Activated CD4-positive, alpha-beta T cell treated with anti-CD3 and anti-CD28 coated beads, Interleukin-2, amount 10 ng/mL, durations not matched to agents 7 days and 5 days (primary cell): ENCODE measurements around the gene GSTA1. TPM values are rescaled to one million over a fixed set of nuclear protein-coding genes. Genes with fewer than 3 reads are reported as not detected.
"Not testable (repeated sequence)": the region's sequence is repeated elsewhere in the genome, so short reads cannot be mapped to it uniquely, and the experiment has no call there.

ENCODE experiments used
- CTCF ChIA-PET: fragments of 350-600 bp; sonication (Branson Sonifier 250); formaldehyde crosslinking; loops from one replicate; lab custom pipeline; 2021; ENCODE audit warnings: antibody characterized with exemption; lab: Charles Lee
- POLR2A ChIA-PET: fragments of 350-600 bp; sonication (Branson Sonifier 250); formaldehyde crosslinking; loops from one replicate; lab custom pipeline; 2021; ENCODE audit warnings: antibody characterized with exemption; lab: Charles Lee
- DNase-seq: peaks from one replicate; pipeline ENCODE4 v3.0.0-alpha.2; 2020
- H3K27ac Mint-ChIP-seq: one replicate; pipeline ENCODE4 v1.8.0; 2021; ENCODE audit warnings: mild to moderate bottlenecking, moderate library complexity, mixed read lengths
- H3K27me3 Mint-ChIP-seq: one replicate; pipeline ENCODE4 v1.8.0; 2021; ENCODE audit warnings: mixed read lengths
- H3K36me3 Mint-ChIP-seq: one replicate; pipeline ENCODE4 v1.8.0; 2021; ENCODE audit warnings: low read depth, mixed read lengths
- H3K4me1 Mint-ChIP-seq: one replicate; pipeline ENCODE4 v1.8.0; 2021; ENCODE audit warnings: mixed read lengths
- H3K4me3 Mint-ChIP-seq: one replicate; pipeline ENCODE4 v1.8.0; 2021; ENCODE audit warnings: mild to moderate bottlenecking, moderate library complexity, mixed read lengths
- H3K9me3 Mint-ChIP-seq: one replicate; pipeline ENCODE4 v1.8.0; 2021; ENCODE audit warnings: mixed read lengths
- total RNA-seq, 2 experiments: library from RNA; stranded (reverse); gene quantifications; one replicate each; pipeline ENCODE4 v1.2.3, GENCODE V29; 2021

Gene GSTA1
- total RNA-seq, result not detected

GRCh38 chr6:52803668-52804255 is at the start of gene GSTA1:
GSTA1 (minus strand) TSS chr6:52803816; CDS start chr6:52799267, 4,549 bp downstream.
- POLR2A ChIA-PET, CTCF ChIA-PET, DNase-seq, H3K27ac Mint-ChIP-seq, H3K36me3 Mint-ChIP-seq, H3K4me3 Mint-ChIP-seq, H3K4me1 Mint-ChIP-seq, H3K9me3 Mint-ChIP-seq: not testable (repeated sequence)
- peaks cover 22% of the 10 kb centered on the region for H3K27me3 Mint-ChIP-seq

GRCh38 chr6:52849137-52849536 is 45.5 kb upstream of the GSTA1 start:
- peaks cover 28% of the 10 kb centered on the region for H3K27me3 Mint-ChIP-seq
- no peaks in the 10 kb centered on the region for H3K36me3 Mint-ChIP-seq
- no peaks in the 10 kb centered on the region for H3K4me1 Mint-ChIP-seq
- H3K4me3 Mint-ChIP-seq, result no peak overlapping the region
- no peak for DNase-seq
- ChIA-PET CTCF (no interaction called here), POLR2A (no interaction called here)
- H3K9me3 Mint-ChIP-seq, result no peaks in the 10 kb centered on the region
- H3K27ac Mint-ChIP-seq, result no peak overlapping the region

GRCh38 chr6:52846002-52846401 is 42.4 kb upstream of the GSTA1 start:
- Mint-ChIP-seq H3K36me3 (no peaks in the 10 kb centered on the region), H3K4me3 (no peak overlapping the region), H3K27me3 (peaks cover 12% of the 10 kb centered on the region), H3K4me1 (no peaks in the 10 kb centered on the region), H3K9me3 (no peaks in the 10 kb centered on the region), H3K27ac (no peak overlapping the region)
- CTCF ChIA-PET, result no interaction called here
- no peak for DNase-seq
- POLR2A ChIA-PET, result no interaction called here

GRCh38 chr6:52843605-52844004 is 40.0 kb upstream of the GSTA1 start:
- Mint-ChIP-seq H3K27me3 (peaks cover 12% of the 10 kb centered on the region), H3K4me3 (no peak overlapping the region), H3K36me3 (no peaks in the 10 kb centered on the region), H3K9me3 (no peaks in the 10 kb centered on the region), H3K4me1 (no peaks in the 10 kb centered on the region), H3K27ac (no peak overlapping the region)
- CTCF ChIA-PET, result interaction anchor here (1.0 kb wide), 1 partner anchor 88 kb away, joined by 5 read pairs; no protein-coding TSS in a partner anchor
- POLR2A ChIA-PET, result no interaction called here
- DNase-seq, result no peak

GRCh38 chr6:52840763-52841585 is 37.4 kb upstream of the GSTA1 start, which contains the start of gene GSTA5:
GSTA5 (minus strand) TSS chr6:52840813.
- no peaks in the 10 kb centered on the region for H3K4me1 Mint-ChIP-seq
- no peak within 1 kb of the TSS for H3K4me3 Mint-ChIP-seq
- peaks cover 28% of the 10 kb centered on the region for H3K27me3 Mint-ChIP-seq
- H3K27ac Mint-ChIP-seq, result no peak within 1 kb of the TSS
- CTCF ChIA-PET, result no interaction called here
- no peak for DNase-seq
- H3K36me3 Mint-ChIP-seq, result no peaks in the 10 kb centered on the region
- H3K9me3 Mint-ChIP-seq, result no peaks in the 10 kb centered on the region
- POLR2A ChIA-PET, result no interaction called here

GRCh38 chr6:52839124-52840055 is 35.8 kb upstream of the GSTA1 start:
- POLR2A ChIA-PET, result no interaction called here
- Mint-ChIP-seq H3K4me1 (no peaks in the 10 kb centered on the region), H3K36me3 (no peaks in the 10 kb centered on the region), H3K27ac (no peak overlapping the region), H3K27me3 (peaks cover 29% of the 10 kb centered on the region), H3K4me3 (no peak overlapping the region), H3K9me3 (no peaks in the 10 kb centered on the region)
- CTCF ChIA-PET, result interaction anchor here (1.3 kb wide), 1 partner anchor 19 kb away, joined by 3 read pairs; no protein-coding TSS in a partner anchor
- peak; percentile 59 for DNase-seq

GRCh38 chr6:52834481-52834880 is 30.9 kb upstream of the GSTA1 start:
- Mint-ChIP-seq H3K4me3 (no peak overlapping the region), H3K4me1 (no peaks in the 10 kb centered on the region), H3K9me3 (no peaks in the 10 kb centered on the region), H3K27ac (no peak overlapping the region), H3K36me3 (no peaks in the 10 kb centered on the region), H3K27me3 (peaks cover 32% of the 10 kb centered on the region)
- DNase-seq, result no peak
- ChIA-PET CTCF (interaction anchor here (0.5 kb wide), 1 partner anchor 22 kb away, joined by 3 read pairs; no protein-coding TSS in a partner anchor), POLR2A (no interaction called here)

- H3K4me1 Mint-ChIP-seq, H3K9me3 Mint-ChIP-seq, CTCF ChIA-PET, H3K4me3 Mint-ChIP-seq, DNase-seq, H3K27ac Mint-ChIP-seq, H3K36me3 Mint-ChIP-seq, POLR2A ChIA-PET: not testable (repeated sequence)
- H3K27me3 Mint-ChIP-seq, result peaks cover 18% of the 10 kb centered on the region
These were observed 27.3 kb upstream of the GSTA1 start for GRCh38 chr6:52830869-52831268.

GRCh38 chr6:52829046-52829817 is 25.6 kb upstream of the GSTA1 start:
- H3K27me3 Mint-ChIP-seq, result peaks cover 12% of the 10 kb centered on the region
- no peaks in the 10 kb centered on the region for H3K4me1 Mint-ChIP-seq
- ChIA-PET CTCF (no interaction called here), POLR2A (no interaction called here)
- no peaks in the 10 kb centered on the region for H3K36me3 Mint-ChIP-seq
- DNase-seq, result no peak
- no peak overlapping the region for H3K4me3 Mint-ChIP-seq
- H3K9me3 Mint-ChIP-seq, result no peaks in the 10 kb centered on the region
- no peak overlapping the region for H3K27ac Mint-ChIP-seq

GRCh38 chr6:52828621-52829020 is 25.0 kb upstream of the GSTA1 start:
- DNase-seq, H3K4me1 Mint-ChIP-seq, H3K27me3 Mint-ChIP-seq, H3K4me3 Mint-ChIP-seq, POLR2A ChIA-PET, H3K36me3 Mint-ChIP-seq, H3K9me3 Mint-ChIP-seq, CTCF ChIA-PET, H3K27ac Mint-ChIP-seq: not testable (repeated sequence)

GRCh38 chr6:52827073-52827783 is 23.6 kb upstream of the GSTA1 start:
- H3K27ac Mint-ChIP-seq, POLR2A ChIA-PET, DNase-seq, H3K27me3 Mint-ChIP-seq, H3K4me1 Mint-ChIP-seq, H3K4me3 Mint-ChIP-seq, H3K36me3 Mint-ChIP-seq, H3K9me3 Mint-ChIP-seq, CTCF ChIA-PET: not testable (repeated sequence)

GRCh38 chr6:52826513-52826912 is 22.9 kb upstream of the GSTA1 start:
- DNase-seq, result no peak
- H3K27me3 Mint-ChIP-seq, result peaks cover 2% of the 10 kb centered on the region
- no peak overlapping the region for H3K4me3 Mint-ChIP-seq
- ChIA-PET CTCF (no interaction called here), POLR2A (no interaction called here)
- H3K27ac Mint-ChIP-seq, result no peak overlapping the region
- H3K4me1 Mint-ChIP-seq, result no peaks in the 10 kb centered on the region
- no peaks in the 10 kb centered on the region for H3K36me3 Mint-ChIP-seq
- peaks cover 5% of the 10 kb centered on the region for H3K9me3 Mint-ChIP-seq
